HG03432 (cell line): ENCODE measurements around the gene SLCO2A1.

Source experiments
- ATAC-seq: cut with Tn5 transposase; IDR thresholded peaks from one replicate; pipeline ENCODE4 v1.9.1; 2021; ENCODE audit warnings: mild to moderate bottlenecking, moderate library complexity; ENCODE audit not compliant: unreplicated experiment

Gene SLCO2A1

DNA sequence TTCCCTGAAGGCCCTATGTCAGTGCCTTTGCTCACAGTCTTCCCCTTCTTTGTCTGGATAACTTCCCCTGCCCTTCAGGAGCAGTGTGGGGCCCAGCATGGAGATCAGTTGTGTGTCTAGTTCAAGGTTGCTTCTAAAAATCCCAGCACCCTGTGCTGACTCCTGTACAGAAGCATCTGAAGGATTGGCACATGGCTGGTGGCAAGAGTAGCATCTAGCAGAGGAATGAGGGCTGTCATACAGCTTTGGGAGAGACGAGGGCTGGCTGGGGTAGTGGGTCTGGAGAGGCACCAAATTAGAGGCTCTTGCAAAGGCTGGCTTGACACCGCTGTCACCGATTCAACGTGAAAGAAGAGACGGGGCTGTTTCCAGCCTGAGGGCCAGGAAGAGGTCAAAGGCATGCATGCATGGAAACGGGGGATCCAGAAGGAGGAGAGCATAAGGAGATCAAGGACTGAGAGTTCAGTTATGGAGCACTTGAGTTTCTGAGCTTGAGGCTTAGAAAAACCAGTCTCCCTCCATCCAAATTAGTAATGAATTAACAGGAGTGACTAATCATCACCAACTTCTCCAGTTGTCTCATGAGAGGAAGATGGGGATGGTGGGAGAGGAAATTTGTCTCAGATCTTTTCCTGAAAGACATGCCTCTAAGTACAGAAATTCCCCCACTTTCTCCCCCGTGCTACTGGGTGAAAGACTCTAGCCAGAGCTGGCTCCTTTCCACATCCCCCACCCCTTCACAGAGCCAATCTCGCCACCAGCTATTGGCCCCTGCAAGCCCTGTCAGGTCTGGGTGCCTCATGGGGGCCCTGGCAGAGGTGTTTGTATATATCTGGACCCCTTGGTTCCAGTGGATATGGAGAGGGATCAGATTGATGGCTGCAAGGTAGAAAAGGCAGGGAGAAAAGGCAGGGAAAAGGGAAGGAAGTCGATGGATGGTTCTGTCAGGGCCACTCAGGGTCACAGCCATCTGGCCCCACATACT is 45.9 kb downstream of the SLCO2A1 start:
- no peak for ATAC-seq

DNA sequence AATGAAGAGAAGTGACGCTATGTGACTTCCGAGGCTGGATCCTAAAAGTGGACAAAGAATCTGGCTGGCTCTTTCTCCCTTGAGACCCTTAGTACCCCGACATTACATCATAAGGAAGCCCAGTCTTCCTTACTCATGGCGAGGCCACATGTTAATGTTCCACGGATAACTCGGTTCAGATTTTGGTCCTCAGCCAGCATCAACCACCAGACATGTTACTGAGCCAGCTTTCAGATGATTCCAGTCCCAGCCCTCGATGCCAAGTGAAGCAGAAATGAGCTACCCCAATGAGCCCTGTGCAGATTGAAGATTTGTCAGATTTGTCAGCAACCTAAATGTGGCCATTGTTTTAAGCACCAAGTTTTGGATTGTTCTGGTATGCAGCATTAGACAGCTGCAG is 46.6 kb downstream of the SLCO2A1 start:
- no peak for ATAC-seq

DNA sequence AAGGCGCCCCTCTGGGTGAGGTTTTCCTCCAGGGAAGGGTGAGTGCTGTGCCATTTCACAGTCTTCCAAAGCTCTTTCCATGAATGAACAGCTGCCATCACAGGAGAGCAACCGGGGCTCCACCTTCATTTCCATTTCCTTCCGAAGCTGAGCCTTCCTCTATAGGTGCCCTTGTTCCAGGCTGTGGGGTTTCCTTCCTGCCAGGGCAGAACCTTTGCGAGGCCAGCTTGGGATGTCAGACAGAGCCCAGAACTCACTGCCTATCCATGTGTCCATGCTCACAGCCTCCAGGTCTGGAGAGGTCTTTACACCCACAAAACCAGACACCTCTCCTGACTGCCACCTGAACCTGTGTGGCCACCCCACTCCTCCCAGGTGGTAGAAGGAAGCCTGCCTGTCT is 49.2 kb downstream of the SLCO2A1 start:
- no peak for ATAC-seq

- no peak for ATAC-seq
Measured at GRCh38 chr3:133980035-133980434, 49.7 kb downstream of the SLCO2A1 start.

DNA sequence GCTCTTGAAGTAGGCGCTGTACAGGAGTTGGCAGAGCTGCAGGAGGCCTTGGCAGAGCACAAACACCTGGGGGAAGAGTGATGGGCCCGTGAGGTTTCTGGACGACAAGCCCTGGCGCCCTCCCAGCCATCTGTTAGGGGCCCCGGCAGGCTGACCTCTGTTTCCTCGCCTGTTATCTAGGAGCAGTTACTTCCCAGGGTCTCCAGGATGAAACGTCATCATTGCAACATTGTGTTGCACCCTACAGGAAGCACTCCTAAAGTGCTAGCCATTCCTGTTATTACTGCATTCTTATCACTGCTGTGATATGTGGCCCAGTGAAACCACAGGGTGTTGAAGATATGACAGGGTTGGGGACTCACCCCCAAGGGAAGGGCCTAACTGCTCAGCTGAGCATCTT is 50.2 kb downstream of the SLCO2A1 start:
- ATAC-seq, result no peak

DNA sequence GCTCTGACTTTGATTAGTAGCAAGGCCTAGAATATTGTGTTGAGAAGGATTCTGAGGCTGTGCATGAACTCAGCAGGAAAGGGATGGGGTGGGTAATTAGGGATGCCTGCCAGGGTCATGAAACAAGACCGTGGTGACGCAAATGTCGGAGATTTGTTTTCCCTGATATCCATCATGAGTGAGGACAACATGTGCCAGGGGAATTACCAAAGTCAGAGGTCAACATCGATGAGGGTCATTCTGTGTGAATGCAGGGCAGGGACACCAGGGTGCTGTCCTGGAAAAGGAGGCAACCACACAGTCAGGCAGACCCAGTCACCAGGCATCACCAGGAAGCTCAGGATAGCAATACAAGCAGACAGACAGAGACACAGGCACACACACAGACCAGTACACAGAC is 52.2 kb downstream of the SLCO2A1 start:
- no peak for ATAC-seq

DNA sequence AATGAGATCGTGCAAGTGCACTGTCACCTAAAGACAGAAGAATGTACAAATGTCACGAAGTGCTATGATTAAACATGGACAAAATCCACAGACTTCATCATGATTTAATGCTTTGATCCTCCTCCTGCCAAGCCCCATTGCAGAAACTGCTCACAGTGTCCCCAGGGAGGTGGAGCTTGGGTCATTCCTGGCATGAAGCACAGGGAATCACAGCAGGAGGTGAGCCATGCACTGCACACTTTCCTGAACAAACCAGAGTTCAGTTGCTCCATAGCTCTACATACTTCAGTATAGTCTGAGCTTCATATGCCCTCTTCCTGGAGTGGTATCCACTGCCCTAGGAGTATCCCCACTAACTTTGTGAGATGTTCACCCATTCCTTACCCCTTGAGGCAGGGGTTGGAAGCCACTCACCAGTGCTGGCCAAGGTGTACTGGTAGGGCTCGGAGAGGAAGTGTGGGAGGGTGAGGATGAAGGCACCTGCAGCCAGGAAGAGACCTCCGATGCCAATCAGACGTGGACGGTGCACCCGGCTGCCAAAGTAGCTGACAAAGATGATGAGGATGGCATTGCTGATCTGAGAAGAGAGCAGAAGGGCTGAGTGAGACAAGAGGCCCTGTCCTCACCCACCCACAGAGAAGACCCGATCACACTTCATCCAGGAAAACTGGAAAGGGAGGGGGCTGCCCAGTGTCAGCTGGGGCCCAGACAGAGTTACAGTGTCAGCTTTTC is 56.3 kb downstream of the SLCO2A1 start:
- no peak for ATAC-seq

- no peak for ATAC-seq
Measured at GRCh38 chr3:133972156-133972555, 57.6 kb downstream of the SLCO2A1 start.

DNA sequence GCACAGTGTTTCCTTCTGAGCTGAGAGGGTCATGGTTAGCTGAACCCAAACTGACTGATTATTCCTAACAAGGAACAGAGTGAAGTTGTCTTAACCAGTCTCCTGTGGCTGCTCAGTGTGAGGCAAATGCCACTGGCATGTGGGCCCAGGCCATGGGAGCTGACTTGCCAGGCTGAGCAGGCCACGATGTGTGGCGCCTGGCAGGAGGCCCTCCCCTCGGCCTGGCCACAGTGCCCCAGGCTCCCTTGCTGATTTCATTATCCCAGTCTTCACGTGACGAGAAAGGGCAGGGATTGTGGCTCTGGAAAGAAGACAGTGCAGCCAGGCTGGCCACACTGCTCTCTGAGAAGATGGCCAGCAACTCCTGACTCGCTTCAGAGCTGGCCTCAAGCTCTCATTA is 58.8 kb downstream of the SLCO2A1 start:
- ATAC-seq, result no peak

GRCh38 chr3:133970339-133970738 is 59.4 kb downstream of the SLCO2A1 start:
- no peak for ATAC-seq

DNA sequence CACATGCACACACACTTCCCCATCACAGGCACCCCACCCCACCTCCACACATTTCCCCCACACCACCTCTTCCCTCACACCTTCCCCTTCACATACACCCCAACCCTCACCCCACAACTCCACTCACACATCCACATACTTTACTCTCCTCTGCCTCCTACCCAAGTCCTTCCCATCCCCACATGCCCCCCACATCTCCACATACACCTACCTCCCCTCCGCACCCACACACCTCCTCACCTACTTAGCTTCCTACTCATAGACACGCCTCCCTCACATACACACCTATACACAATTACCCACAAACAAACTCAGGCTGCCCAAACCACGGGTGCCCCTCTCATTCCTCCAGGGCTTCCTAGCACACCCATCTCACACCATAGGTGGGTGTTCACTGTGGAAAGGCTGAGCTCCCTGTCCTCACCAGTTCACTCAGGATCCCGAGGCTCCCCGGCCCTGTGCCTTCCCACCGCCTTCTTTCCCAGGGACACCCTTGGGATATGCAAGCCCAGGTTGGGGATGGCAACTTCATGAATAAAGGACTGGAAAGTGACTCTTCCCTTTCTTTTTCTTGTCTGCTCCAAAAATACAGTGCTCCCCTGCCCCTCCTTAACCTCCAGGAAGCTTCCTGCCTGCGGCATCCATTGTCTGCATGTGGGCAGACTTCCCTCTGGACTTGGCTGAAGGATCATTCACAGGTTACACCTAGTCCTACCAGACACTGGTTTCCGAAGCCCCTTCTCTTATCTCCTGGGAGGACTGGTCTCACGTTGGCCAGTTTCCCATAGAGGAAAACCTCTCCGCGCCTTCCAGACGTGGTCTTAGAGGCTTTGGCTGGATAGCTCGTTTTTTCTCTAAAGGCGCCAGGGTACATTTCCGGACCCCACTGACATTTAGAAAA is 61.5 kb downstream of the SLCO2A1 start:
- no peak for ATAC-seq

GRCh38 chr3:133966954-133967353 is 62.8 kb downstream of the SLCO2A1 start:
- ATAC-seq, result no peak

DNA sequence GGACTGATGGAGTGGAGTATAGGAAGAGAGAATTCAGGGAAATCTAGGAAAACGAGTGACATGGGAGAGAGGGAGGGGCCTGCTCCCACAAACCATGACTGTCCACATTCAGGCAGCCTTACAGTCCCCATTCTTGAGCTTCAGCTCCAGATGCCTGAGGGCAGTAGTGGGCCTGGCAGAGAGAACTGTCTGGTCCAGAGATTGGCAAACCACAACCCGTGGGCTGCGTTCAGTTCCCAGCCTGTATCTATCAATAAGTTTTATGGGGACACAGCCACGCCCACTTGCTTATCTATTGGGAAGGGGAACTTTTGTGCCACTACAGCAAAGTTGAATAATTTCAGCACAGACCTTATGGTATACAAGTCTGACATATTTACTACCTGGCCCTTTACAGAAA is 63.8 kb downstream of the SLCO2A1 start:
- no peak for ATAC-seq

DNA sequence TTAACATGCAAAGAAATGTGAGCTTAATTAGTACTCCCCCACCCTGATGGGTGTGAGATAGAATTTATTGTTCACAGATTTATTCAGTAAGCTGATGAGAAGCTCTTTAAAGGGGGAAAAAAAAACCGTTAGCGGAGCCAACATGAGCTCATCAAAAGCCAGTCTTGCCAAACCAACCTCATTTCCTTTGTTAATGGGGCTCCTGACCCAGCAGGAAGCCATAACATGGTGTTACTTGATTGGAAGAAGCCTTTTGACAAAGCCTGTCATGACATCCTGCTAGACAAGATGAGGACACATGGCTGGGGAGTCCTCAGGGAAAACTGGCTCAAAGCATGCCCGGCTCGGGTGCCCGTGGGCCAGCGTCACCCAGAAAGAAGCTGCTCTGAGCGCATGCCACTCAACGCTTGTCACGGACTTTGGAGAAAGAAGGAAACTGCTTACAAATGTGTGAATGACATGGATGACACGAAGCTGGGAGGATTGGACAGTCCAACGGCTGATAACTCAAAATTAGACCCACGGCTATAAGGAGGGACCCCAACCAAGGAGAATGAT is 64.6 kb downstream of the SLCO2A1 start:
- ATAC-seq, result no peak

GRCh38 chr3:133964547-133964946 is 65.2 kb downstream of the SLCO2A1 start:
- no peak for ATAC-seq

GRCh38 chr3:133963657-133964396 is 65.9 kb downstream of the SLCO2A1 start:
- ATAC-seq, result no peak

- ATAC-seq, result no peak
Measured at GRCh38 chr3:133962849-133963248, 66.9 kb downstream of the SLCO2A1 start.

GRCh38 chr3:133958071-133958805 is 71.5 kb downstream of the SLCO2A1 start:
- no peak for ATAC-seq

DNA sequence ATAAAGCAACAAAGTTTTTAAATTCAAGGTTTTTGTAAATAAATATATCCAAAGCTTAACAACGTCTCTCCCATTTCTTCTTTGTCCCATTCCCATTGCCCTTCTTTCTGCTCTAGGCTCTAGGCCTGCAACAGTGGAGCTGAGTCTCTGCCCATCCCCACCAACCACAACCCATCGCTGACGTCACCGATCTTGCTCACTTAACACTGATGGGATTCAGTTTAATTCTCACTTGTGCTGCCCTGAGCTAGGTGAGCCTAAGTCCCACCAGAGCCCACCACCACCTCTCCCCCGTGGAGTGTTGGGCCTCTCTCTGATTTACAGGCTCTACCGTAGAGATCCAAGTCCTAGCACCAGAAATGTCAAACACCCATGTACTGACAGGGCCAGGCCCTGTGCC is 72.7 kb downstream of the SLCO2A1 start:
- ATAC-seq, result no peak
